ENCODE data around the gene HAP1.

HAP1 gene

GRCh38 chr17:41763327-41763726 lies 28.9 kb upstream of the HAP1 start:
- no peak for DNase-seq

DNA sequence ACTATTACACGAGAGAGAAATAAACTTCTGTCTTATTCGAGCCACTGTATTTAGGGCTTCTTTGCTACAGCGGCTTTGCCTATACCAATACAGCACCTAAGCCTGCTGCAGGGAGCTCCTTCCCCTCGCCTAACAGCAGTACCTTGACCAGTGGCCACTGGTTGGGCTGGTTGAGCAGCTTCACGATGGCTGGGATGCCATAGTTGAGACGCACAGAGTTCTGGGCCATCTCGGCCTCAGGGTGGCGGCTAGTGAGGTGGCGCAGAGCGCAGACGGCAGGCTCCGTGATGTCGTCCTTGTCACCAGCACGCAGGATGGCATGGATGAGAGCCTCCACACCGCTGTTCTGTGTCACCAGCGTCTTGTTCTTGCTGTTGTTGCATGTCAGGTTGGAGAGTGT lies 28.4 kb upstream of the HAP1 start:
- no peak for DNase-seq

DNA sequence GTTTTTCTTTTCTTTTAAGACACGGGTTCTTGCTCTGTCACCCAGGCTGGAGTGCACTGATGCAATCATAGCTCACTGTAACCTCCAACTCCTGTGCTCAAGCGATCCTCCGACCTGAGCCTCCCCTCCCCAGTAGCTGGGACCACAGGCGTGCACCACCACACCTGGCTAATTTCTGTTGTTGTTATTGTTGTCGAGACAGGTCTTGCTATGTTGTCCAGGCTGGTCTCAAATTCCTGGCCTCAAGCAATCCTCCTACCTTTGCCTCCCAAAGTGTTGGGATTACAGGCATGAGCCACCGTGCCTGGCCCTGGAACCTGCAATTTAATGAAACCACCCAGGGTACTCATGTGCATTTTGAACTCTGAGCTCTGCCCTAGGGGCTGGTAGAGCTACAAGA lies 27.9 kb upstream of the HAP1 start:
- DNase-seq: no peak

DNA sequence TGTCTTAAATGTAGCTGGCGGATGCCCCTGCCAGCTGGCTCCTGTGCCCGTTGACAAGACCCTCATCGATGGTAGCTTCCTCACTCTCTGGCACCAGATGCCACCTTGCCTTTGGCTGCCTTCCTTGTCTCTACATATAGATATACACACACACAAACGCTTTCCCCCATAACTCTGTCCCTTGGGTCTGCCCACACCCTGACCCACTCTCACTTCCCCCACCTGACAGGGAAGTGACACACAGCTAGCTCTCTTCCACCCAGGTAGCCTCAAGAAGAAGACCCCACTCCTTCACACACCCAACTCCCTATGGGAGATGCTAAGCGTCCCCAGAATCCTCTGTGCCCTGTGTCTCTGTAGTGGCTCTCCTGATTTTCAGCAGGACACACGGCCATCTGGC lies 26.4 kb upstream of the HAP1 start:
- no peak for DNase-seq

- no peak for DNase-seq
Observed at GRCh38 chr17:41758601-41759000, 24.2 kb upstream of the HAP1 start.

- no peak for DNase-seq
Observed at GRCh38 chr17:41754066-41754465, 19.6 kb upstream of the HAP1 start.

GRCh38 chr17:41751288-41751687 lies 16.8 kb upstream of the HAP1 start:
- DNase-seq: no peak

DNA sequence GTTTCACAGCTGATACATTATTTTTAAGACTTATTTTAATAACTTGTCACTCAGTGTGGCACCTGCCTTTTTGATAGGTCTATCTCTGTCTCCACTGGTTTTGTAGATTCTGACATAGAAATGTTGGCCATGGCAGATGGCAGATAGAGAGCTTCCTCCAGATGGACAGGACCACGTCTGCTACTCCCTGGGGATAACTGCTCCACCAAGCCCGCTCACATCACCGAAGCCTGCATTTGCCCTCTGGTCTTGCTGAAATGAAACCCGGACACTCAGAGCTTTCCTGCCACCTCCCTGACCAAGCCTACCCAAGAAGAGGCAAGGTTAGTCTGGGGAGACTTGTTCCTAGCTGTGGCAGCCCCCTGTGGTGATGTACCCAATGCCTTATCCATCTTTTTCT lies 16.4 kb upstream of the HAP1 start:
- no peak for DNase-seq

DNA sequence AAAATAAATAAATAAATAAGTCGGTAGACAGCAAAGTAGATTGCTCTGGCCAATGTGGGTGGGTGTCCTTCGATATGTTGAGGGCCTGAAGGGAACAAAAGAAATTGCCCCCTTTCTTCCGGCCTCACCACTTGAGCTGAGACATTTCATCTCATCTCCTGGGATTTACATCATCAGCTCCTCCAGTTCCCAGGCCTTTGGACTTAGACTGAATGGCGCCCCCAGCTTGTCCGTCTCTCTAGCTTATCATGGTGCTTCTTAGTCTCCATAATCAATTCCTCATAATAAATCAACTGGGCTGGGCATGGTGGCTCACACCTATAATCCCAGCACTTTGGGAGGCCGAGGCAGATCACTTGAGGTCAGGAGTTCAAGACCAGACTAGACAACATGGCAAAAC lies 13.8 kb upstream of the HAP1 start:
- no peak for DNase-seq

- DNase-seq: no peak
Observed at GRCh38 chr17:41741709-41742108, 7.3 kb upstream of the HAP1 start.

DNA sequence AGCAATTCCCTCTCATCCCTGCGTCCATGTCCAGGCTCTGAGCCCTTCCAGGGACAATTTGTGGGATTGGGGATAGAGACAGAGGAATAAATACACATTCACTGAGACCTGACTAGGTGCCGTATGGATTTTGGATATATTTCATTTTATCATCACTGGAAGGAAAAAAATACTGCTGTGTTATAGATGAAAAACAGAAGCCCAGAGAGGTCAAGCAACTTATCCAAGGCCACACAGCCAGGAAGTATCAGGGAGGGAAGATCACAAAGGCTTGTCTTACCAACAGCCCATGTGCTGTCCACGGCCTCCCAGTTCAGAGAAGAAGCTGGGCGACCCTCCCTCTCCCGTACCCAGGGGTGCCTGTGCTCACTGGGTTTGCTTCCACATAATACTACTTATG lies 6.1 kb upstream of the HAP1 start:
- no peak for DNase-seq

GRCh38 chr17:41739661-41740352 lies 5.4 kb upstream of the HAP1 start:
- DNase-seq: no peak

DNA sequence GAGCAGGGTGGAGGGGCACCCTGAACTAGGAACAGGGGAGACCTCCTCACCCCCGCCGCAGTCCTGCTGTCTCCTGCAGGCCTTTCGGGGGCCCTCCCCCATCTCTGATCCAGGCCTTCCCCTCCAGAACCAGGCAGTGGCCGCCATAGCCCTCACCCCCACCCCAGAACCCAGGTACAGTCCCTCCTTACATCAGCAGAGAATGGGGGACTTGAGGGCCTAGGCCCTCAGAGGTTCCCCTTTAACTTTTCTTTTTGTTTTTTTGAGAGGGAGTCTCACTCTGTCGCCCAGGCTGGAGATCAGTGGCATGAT lies 4.3 kb upstream of the HAP1 start:
- DNase-seq: no peak

GRCh38 chr17:41738077-41738800 lies 3.8 kb upstream of the HAP1 start:
- peak; percentile 67 for DNase-seq

- DNase-seq: no peak
Observed at GRCh38 chr17:41737680-41738023, 3.2 kb upstream of the HAP1 start.

DNA sequence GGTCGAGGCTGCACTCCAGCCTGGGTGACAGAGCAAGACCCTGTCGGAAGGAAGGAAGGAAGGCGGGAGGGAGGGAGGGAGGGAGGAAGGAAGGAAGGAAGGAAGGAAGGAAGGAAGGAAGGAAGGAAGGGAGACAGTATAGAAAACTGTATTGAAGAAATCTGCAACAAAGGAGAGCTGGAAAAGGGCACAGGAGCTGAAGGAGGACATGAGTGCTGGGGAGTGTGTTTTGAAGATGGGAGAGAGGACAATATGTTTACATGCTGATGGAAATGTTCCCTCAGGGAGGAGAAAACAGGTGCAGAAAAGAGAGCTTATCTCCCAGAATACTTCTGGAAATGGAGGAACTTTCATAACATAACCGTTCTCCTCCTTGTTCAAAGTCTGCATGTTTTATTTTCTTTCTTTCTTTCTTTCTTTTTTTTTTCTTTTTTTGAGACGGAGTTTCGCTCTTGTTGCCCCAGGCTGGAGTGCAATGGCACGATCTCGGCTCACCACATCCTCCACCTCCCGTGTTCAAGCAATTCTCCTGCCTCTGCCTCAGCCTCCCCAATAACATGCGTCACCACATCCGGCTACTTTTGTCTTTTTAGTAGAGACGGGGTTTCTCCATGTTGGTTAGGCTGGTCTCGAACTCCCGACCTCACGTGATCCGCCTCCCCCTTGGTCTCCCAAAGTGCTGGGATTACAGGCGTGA lies 2.7 kb upstream of the HAP1 start:
- no peak for DNase-seq

- no peak for DNase-seq
Observed at GRCh38 chr17:41735744-41736143, 1.3 kb upstream of the HAP1 start.

- DNase-seq: no peak
Observed at GRCh38 chr17:41734949-41735313, 488 bp upstream of the HAP1 start.

GRCh38 chr17:41733348-41734138 lies 900 bp downstream of the HAP1 start:
- peak; percentile 1 for DNase-seq

- no peak for DNase-seq
Observed at GRCh38 chr17:41731836-41732235, 2.6 kb downstream of the HAP1 start.

DNA sequence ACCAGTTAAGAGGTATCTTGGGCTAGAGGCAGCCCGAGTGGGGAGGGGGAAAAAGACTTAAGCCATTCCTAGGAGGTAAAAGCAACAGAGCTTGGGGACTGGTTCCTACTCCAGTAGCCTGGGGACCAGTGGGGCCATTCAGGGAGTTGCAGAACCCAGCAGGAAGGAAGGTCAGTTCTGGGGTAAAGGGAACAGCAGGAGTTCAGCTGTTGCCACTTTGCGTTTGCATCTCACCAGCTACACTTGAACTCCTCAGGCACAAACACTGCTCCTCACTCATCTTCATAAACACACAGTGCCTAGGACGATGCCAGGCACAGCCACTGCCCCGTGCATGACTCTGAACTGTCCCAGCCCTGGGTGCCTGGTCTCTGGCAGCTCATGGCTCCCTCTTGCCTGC lies 4.0 kb downstream of the HAP1 start:
- DNase-seq: peak; percentile 8

DNA sequence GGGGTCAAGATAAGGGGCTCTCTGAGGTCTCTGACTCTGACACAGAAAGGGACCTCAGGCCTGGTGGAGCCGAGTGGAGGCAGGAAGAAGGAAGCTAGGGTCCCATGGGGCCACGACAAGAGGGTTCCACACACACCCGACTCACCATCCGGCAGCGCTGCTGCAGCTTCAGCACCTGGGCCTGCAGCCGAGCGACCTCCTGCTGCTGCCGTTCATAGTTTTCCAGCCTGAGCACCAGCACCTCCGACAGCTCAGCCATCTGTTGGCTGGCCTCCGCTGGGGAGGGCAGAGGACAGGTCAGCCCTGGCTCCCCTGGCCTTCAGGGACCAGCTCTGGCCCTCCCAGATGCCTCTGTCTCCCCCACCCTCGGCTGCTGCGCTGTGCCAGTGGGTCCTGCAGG lies 6.4 kb downstream of the HAP1 start:
- DNase-seq: no peak

GRCh38 chr17:41725134-41725533 lies 9.3 kb downstream of the HAP1 start:
- DNase-seq: no peak
